Measurements from ENCODE around the gene PLCL1. TPM values are rescaled to one million over a fixed set of nuclear protein-coding genes. Genes with fewer than 3 reads are reported as not detected.

The PLCL1 gene
- total and polyA plus RNA-seq, 2 donors (not counting 3 experiments of a cell fraction or from before 2014, with no cell fraction given): 0.79 to 3.4 TPM

DNA sequence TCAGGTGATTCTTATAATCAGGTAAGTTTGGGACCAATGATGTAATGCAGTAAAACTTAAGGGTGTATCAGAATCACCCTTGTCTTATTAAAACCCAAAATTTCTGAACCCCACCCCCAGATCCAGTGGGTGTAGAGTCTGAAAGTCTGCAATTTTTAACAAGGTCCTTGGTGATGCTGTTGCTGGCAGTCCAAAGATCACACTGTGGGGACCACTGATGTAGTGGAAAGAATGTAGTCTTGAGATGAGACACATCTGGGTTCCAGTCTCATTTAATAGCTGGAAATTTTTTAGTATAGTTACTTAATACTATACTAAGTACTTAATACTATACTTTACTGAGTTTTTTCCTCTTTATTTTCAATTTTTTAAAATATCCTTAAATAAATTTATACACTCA, 258.4 kb downstream of the PLCL1 start:
- BruUV-seq (replicated peaks): no TSS peak
- FAIRE-seq (no peak), DNase-seq (ENCODE audit: low read depth, low spot score) (no peak)
- H2AFZ ChIP-seq (ENCODE audit: low read depth, low read length): no peak overlapping the region
- CTCF ChIA-PET: interaction anchor here (1.1 to 1.4 kb wide), 3 partner anchors 12 to 249 kb away, joined by 3 to 4 read pairs (median 3); no protein-coding TSS in a partner anchor
- dilution Hi-C loops (cut with MboI; ENCODE audit: extremely low pct_ligation_motif_present, low sequenced_read_pairs) (no loop called here), intact Hi-C loops (cut with micrococcal nuclease) (no loop called here)
- H3K27me3 ChIP-seq (ENCODE audit: control insufficient read depth in 2 of 2, insufficient read depth in 2 of 2, low read length in 2 of 2): no peaks in the 10 kb centered on the region
- no peak overlapping the region for H3K27ac ChIP-seq (ENCODE audit: insufficient read depth, low read depth, low read length)
- no peaks in the 10 kb centered on the region for H3K36me3 ChIP-seq (ENCODE audit: control insufficient read depth in 2 of 2, extremely low read depth in 1 of 2, insufficient read depth in 2 of 2, low read length in 2 of 2)
- H4K20me1 ChIP-seq (replicated peaks; ENCODE audit: control insufficient read depth, extremely low read depth, insufficient read depth, low read length): no peaks in the 10 kb centered on the region
- no peak overlapping the region for H3K4me2 ChIP-seq (ENCODE audit: insufficient read depth, low read length)
- TF ChIP-seq POLR2A (IDR thresholded peaks at IDR 0.05; ENCODE audit: low read depth, low read length) (no peak), POLR2AphosphoS5 (IDR thresholded peaks at IDR 0.05; ENCODE audit: insufficient read depth, low read depth, low read length) (no peak), EZH2 (IDR thresholded peaks at IDR 0.05; ENCODE audit: borderline replicate concordance, low read depth, low read length, severe bottlenecking) (no peak), FOS (IDR thresholded peaks at IDR 0.05; ENCODE audit: borderline replicate concordance, insufficient read depth, low read length) (no peak)
- TF ChIP-seq, protein P1, sequence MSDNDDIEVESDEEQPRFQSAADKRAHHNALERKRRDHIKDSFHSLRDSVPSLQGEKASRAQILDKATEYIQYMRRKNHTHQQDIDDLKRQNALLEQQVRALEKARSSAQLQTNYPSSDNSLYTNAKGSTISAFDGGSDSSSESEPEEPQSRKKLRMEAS (IDR thresholded peaks at IDR 0.05; ENCODE audit: insufficient read depth, insufficient read length): no peak
- POLR2A ChIA-PET: no interaction called here
- H3K9ac ChIP-seq (replicated peaks; ENCODE audit: extremely low read depth, insufficient read depth, low read length): no peak overlapping the region
- H3K4me1 ChIP-seq (ENCODE audit: control insufficient read depth, extremely low read depth, insufficient read depth, low read length): peaks cover 12% of the 10 kb centered on the region
- no peak overlapping the region for H3K4me3 ChIP-seq (replicated peaks in 1 of 3; ENCODE audit: insufficient read depth in 1 of 3, low read depth in 1 of 3, low read length in 3 of 3)
- H3K79me2 ChIP-seq (ENCODE audit: control insufficient read depth, insufficient read depth, low read length): no peaks in the 10 kb centered on the region
- H3K9me3 ChIP-seq (replicated peaks; ENCODE audit: control insufficient read depth, insufficient read depth, low read length): no peaks in the 10 kb centered on the region
- no peaks in the 10 kb centered on the region for H3K9me1 ChIP-seq (replicated peaks; ENCODE audit: control insufficient read depth, extremely low read depth, insufficient read depth, low read length)

DNA sequence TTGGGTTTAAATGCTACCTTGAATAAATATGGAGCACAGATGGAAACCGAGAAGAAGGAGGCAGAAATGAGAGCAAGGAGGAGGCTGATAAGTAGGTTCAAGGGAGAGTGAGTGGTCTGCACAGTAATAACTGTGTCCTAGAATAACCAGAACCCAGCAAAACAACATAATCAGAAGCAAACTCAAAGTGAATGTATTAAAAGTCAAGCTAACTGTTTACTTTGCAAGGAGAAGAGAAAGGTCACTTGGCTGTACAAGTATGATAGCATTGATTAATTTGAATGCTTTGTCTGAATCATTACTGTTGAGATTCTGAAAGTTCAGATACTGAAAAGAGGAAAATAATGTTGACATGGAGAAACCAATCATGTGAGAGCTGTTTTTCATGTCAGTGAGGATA, 258.8 kb downstream of the PLCL1 start:
- DNase-seq (ENCODE audit: low read depth, low spot score) (peak; percentile 52), FAIRE-seq (peak; percentile 21)
- Histone ChIP-seq H3K27ac (ENCODE audit: insufficient read depth, low read depth, low read length) (no peak overlapping the region), H3K9me3 (replicated peaks; ENCODE audit: control insufficient read depth, insufficient read depth, low read length) (no peaks in the 10 kb centered on the region), H3K36me3 (ENCODE audit: control insufficient read depth in 2 of 2, extremely low read depth in 1 of 2, insufficient read depth in 2 of 2, low read length in 2 of 2) (no peaks in the 10 kb centered on the region), H2AFZ (ENCODE audit: low read depth, low read length) (peak overlapping the region; percentile 38), H4K20me1 (replicated peaks; ENCODE audit: control insufficient read depth, extremely low read depth, insufficient read depth, low read length) (no peaks in the 10 kb centered on the region), H3K79me2 (ENCODE audit: control insufficient read depth, insufficient read depth, low read length) (no peaks in the 10 kb centered on the region), H3K4me2 (ENCODE audit: insufficient read depth, low read length) (no peak overlapping the region), H3K9ac (replicated peaks; ENCODE audit: extremely low read depth, insufficient read depth, low read length) (no peak overlapping the region), H3K4me3 (replicated peaks in 1 of 3; ENCODE audit: insufficient read depth in 1 of 3, low read depth in 1 of 3, low read length in 3 of 3) (no peak overlapping the region), H3K9me1 (replicated peaks; ENCODE audit: control insufficient read depth, extremely low read depth, insufficient read depth, low read length) (no peaks in the 10 kb centered on the region), H3K4me1 (ENCODE audit: control insufficient read depth, extremely low read depth, insufficient read depth, low read length) (peaks cover 12% of the 10 kb centered on the region), H3K27me3 (ENCODE audit: control insufficient read depth in 2 of 2, insufficient read depth in 2 of 2, low read length in 2 of 2) (no peaks in the 10 kb centered on the region)
- BruUV-seq (replicated peaks): no TSS peak
- TF ChIP-seq JUN (IDR thresholded peaks at IDR 0.05; ENCODE audit: borderline replicate concordance, insufficient read depth, insufficient read length, low read depth) (no peak), MYC (IDR thresholded peaks at IDR 0.05; ENCODE audit: low read depth, low read length) (no peak), EZH2 (IDR thresholded peaks at IDR 0.05; ENCODE audit: borderline replicate concordance, low read depth, low read length, severe bottlenecking) (no peak), FOS (IDR thresholded peaks at IDR 0.05; ENCODE audit: borderline replicate concordance, insufficient read depth, low read length) (no peak), POLR2AphosphoS5 (IDR thresholded peaks at IDR 0.05; ENCODE audit: insufficient read depth, low read depth, low read length) (no peak), POLR2A (IDR thresholded peaks at IDR 0.05; ENCODE audit: low read depth, low read length) (no peak), GATA2 (IDR thresholded peaks at IDR 0.05; ENCODE audit: insufficient read depth, insufficient read length, low read depth, low read length) (no peak)
- TF ChIP-seq, protein P2, sequence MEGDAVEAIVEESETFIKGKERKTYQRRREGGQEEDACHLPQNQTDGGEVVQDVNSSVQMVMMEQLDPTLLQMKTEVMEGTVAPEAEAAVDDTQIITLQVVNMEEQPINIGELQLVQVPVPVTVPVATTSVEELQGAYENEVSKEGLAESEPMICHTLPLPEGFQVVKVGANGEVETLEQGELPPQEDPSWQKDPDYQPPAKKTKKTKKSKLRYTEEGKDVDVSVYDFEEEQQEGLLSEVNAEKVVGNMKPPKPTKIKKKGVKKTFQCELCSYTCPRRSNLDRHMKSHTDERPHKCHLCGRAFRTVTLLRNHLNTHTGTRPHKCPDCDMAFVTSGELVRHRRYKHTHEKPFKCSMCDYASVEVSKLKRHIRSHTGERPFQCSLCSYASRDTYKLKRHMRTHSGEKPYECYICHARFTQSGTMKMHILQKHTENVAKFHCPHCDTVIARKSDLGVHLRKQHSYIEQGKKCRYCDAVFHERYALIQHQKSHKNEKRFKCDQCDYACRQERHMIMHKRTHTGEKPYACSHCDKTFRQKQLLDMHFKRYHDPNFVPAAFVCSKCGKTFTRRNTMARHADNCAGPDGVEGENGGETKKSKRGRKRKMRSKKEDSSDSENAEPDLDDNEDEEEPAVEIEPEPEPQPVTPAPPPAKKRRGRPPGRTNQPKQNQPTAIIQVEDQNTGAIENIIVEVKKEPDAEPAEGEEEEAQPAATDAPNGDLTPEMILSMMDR (IDR thresholded peaks at IDR 0.05; ENCODE audit: extremely low read depth in 1 of 2, insufficient read depth in 1 of 2, low read depth in 1 of 2, low read length in 2 of 2): no peak
- TF ChIP-seq, protein P1 (IDR thresholded peaks at IDR 0.05; ENCODE audit: insufficient read depth, insufficient read length): no peak
- intact Hi-C loops (cut with micrococcal nuclease) (no loop called here), dilution Hi-C loops (cut with MboI; ENCODE audit: extremely low pct_ligation_motif_present, low sequenced_read_pairs) (no loop called here)
- CTCF ChIA-PET: interaction anchor here (1.1 to 1.4 kb wide), 3 partner anchors 12 to 250 kb away, joined by 3 to 4 read pairs (median 3); no protein-coding TSS in a partner anchor
- POLR2A ChIA-PET: no interaction called here
